ENCODE results near the gene LRRC37A2. TPM values are rescaled to one million over a fixed set of nuclear protein-coding genes. Genes with fewer than 3 reads are reported as not detected.
"Not testable (repeated sequence)": the region's sequence is repeated elsewhere in the genome, so short reads cannot be mapped to it uniquely, and the experiment has no call there.

LRRC37A2 gene
- 1 to 10 TPM; 1.8 to 3.0 (median 1.9) TPM for polyA plus RNA-seq

DNA sequence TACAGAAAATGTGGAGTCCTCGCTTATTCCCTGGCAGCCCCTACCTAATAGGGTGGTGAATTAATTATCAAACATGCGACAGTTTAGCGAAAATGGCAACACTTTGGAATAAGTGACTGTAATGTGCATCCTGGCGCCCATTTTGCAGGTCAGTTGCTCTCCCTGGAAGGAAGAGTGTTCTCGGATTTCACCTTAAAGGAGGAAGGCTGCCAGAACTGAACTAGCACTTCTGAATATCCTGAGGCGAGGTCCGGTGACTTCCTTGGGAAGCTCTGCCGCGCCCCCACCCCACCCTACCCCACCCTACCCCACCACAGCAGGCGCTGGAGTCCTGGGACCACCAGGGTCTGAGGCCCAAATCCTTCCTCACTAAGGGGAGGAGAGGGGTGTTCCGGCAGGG lies at the start of gene LRRC37A2:
TSS of gene LRRC37A2 (plus strand) at position 301 of the 400 bp plus-strand sequence. CDS start 245 bp downstream, outside the sequence.
- not testable (repeated sequence) for H3K27ac ChIP-seq (ENCODE audit: low read depth, low read length)
- WGBS, 3 donors, result 90 to 100% (median 98%) methylated on average over 2 to 3 of the region's 11 CpGs

DNA sequence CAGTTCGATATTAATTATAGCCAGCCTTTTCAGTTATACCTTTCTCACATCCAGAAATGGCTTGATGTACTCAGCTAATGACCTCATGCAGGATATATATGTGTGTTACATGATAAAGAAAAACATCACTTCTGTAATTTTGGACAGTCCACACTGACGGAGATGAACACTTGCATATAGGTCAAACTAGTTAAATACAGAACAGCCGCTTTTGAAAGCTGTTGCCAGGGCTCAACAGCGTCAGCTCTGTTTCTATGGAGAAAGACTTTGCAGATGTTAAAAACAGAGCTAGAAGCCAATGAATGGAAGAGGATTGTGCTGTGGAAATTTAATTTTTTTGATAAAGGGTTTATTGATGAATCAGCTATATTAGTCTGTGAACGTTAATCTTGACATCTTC lies 44.6 kb upstream of the LRRC37A2 start:
- 87 to 92% methylated on average over 3 to 4 of the region's 5 CpGs; no CpG with 5 or more reads in 1 of the 3 donors for WGBS, 3 donors
- not testable (repeated sequence) for H3K27ac ChIP-seq (ENCODE audit: low read depth, low read length)

DNA sequence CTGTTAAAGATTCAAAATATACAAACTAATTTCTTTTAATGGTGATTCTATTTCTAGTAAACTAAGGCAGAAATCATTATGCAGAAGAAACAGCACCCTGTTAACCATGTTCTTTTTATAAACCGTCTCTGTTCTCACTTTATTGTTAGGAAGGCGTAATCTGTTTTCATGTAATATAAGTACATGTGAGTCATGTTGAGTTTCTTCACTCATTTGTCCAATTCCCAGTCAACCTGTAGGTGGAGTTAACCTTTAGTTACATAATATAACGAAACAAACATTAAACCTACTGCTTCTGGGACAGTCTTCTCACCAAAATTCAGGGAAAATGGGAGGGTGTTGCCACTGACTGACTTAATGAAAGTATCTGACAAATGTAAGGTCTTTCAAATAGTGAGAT lies 37.8 kb upstream of the LRRC37A2 start:
- 67 to 100% (median 78%) methylated on average over 1 of the region's 3 CpGs for WGBS, 3 donors
- not testable (repeated sequence) for H3K27ac ChIP-seq (ENCODE audit: low read depth, low read length)

DNA sequence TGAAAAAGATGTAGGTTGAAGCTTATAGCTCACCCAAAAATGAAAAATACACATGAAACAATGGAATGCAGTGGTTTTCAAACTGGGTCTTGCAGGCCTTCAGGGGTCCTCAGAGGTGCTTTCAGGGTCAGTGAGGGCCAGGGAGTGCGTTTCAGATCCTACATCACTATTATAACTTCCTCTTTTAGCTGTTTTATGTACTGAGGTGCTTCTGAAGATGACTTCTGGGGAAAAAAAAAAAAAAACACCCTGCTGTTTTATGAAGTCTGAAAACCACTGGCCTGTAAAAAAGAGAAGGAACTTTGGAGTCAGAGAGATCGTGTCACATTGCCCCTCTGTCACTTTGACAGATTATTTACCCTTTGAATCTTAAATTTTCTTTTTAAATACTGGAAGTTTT lies 36.7 kb upstream of the LRRC37A2 start:
- not testable (repeated sequence) for H3K27ac ChIP-seq (ENCODE audit: low read depth, low read length)
- 46% methylated on average over 1 of the region's 2 CpGs; no CpG with 5 or more reads in 2 of the 3 donors for WGBS, 3 donors

DNA sequence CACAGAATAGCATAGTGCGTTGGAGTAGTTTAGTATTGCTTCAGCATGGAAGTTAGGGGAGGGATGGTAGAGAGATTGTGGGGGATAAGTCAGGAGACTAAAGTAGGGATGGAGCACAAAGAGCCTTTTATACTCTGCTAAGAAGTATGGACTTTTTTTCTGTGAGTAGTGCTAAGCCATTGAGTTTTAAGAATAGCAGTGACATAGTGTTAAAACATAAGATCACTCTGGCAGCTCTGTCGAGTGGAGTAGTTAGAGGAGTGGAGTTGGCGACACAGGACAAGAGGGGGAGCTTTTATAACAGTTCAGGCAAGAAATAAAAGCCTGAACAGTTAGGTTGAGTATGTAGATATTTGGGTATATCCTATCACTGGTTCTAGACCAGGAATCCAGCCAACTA lies 33.4 kb upstream of the LRRC37A2 start:
- WGBS, 3 donors, result no CpG with 5 or more reads among the region's 3 CpGs
- H3K27ac ChIP-seq (ENCODE audit: low read depth, low read length), result not testable (repeated sequence)

DNA sequence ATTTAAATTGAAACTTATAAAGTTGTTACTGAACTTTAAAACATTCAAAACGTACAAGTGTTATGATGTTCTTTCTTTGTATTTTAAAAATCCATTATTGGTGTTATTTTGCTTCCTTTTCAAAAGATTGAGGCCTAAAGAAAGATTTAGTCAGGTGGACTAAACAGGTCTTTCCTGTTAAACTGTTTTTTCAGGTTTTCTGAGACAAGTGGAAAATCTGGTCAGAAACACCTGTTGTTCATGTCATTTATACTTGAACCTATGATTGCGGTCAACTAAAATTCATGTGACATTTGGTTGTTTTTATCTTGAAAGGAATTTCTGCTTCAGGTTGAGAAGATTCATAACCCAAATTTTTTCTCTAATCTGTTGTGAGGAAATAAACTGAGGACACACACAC lies 31.0 kb upstream of the LRRC37A2 start:
- WGBS, 3 donors, result no CpG with 5 or more reads among the region's 2 CpGs
- not testable (repeated sequence) for H3K27ac ChIP-seq (ENCODE audit: low read depth, low read length)

DNA sequence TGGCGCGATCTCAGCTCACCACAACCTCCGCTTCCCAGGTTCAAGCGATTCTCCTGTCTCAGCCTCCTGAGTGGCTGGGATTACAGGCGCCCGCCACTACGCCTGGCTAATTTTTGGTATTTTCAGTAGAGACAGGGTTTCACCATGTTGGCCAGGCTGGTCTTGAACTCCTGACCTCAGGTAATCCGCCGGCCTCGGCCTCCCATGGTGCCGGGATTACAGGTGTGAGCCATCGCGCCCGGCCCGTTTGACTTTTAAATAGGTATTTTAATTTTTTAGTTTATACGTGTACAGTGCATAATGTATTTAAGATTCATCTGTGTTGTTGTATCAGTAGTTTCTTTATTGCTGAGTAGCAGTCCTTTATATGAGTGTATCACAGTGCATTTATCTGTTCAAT lies 20.2 kb upstream of the LRRC37A2 start:
- 95 to 96% (median 96%) methylated on average over 10 to 11 of the region's 16 CpGs for WGBS, 3 donors
- H3K27ac ChIP-seq (ENCODE audit: low read depth, low read length), result not testable (repeated sequence)

DNA sequence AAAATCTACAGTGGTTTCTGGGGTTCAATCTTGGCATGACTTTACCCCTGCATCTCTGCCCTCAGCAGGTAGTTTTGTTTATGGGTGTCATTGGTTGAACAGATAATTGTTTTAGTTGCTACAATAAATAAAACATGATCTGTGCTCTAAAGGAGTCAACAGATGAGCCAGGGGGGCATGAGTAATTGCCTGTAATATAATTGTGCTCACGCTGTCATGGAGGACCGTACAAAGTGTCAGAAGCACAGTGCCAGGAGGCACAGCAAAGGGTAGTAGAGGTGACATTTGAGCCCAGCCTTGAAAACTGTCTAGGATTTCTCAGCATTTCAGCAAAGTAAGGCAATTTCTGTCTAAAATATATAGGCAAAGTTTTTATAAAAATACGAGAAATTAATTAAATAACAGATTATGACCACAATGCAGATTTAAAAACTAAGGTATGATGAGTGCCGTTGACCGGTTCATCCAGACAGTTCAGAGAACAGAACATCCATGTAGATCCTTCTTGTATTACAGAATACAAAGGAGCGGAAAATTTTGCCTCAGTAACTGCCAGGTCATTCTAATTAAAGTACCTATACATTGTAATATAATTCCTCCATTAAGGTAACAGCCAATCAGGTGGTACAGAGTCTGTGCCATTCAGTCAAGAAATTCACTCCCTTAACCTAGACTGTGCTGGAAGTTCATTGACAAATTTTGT lies 12.7 kb upstream of the LRRC37A2 start:
- no CpG with 5 or more reads among the region's 6 CpGs for WGBS, 3 donors

DNA sequence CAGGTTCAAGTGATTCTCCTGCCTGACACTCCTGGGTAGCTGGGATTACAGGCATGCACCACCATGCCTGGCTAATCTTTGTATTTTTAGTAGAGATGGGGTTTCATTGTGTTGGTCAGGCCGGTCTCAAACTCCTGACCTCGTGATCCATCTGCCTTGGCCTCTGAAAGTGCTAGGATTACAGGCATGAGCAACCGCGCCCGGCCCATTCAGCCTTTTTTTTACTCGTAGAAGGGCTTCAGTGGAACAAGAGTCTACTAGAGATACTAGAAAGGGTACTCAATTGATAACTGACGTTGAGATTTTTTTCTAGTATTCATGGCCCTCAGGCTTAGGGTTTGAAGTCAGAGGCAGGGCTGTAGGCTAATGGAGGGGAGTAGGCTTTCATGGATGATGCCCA lies 6.4 kb upstream of the LRRC37A2 start:
- not testable (repeated sequence) for H3K27ac ChIP-seq (ENCODE audit: low read depth, low read length)
- WGBS, 3 donors, result 97 to 98% (median 97%) methylated on average over 6 of the region's 7 CpGs

More for the DNA sequence above, 12.7 kb upstream of the LRRC37A2 start:
- H3K27ac ChIP-seq (ENCODE audit: low read depth, low read length), result not testable (repeated sequence)

DNA sequence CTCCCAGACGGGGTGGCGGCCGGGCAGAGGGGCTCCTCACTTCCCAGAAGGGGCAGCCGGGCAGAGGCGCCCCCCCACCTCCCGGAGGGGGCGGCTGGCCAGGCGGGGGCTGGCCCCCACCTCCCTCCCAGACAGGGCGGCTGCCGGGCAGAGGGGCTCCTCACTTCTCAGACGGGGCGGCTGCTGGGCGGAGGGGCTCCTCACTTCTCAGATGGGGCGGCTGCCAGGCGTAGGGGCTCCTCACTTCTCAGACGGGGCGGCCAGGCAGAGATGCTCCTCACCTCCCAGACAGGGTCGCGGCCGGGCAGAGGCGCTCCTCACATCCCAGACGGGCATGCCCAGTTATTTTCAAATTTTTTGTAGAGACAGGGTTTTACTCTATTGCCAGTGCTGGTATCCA lies 22.4 kb downstream of the LRRC37A2 start:
- WGBS, 3 donors, result 92 to 100% (median 97%) methylated on average over 14 to 22 of the region's 22 CpGs
- not testable (repeated sequence) for H3K27ac ChIP-seq (ENCODE audit: low read depth, low read length)

DNA sequence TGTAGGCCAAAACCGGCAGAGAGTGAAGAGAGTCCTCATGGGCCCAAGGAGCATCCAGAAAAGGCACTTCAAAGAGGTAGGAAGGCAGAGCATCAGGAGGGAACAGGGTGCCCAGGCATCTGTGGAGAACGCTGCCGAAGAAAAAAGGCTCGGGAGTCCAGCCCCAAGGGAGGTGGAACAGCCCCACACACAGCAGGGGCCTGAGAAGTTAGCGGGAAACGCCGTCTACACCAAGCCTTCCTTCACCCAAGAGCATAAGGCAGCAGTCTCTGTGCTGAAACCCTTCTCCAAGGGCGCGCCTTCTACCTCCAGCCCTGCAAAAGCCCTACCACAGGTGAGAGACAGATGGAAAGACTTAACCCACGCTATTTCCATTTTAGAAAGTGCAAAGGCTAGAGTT lies 36.3 kb downstream of the LRRC37A2 start:
- 94 to 97% (median 95%) methylated on average over 8 to 9 of the region's 10 CpGs for WGBS, 3 donors
- not testable (repeated sequence) for H3K27ac ChIP-seq (ENCODE audit: low read depth, low read length)

DNA sequence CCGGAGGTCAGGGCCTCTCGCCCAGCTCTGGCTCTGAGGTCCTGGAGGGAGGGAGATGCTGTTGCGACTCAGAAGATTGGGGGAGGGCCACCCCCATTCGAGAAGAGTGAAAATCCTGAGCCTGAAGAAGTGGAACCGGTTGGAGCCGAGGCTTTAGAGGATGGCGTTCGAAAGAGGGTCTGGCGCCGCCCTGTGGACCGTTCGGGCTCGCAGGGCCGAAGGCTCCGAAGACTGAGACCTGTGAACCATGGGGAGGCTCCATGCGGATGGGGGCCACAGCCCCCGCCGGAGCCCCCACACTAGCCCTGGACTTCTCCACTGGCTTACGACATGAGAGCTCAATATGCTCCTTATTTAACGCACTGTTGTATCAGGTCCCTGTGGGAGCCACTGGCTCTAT lies 46.9 kb downstream of the LRRC37A2 start:
- no CpG with 5 or more reads among the region's 20 CpGs for WGBS, 3 donors
- not testable (repeated sequence) for H3K27ac ChIP-seq (ENCODE audit: low read depth, low read length)

DNA sequence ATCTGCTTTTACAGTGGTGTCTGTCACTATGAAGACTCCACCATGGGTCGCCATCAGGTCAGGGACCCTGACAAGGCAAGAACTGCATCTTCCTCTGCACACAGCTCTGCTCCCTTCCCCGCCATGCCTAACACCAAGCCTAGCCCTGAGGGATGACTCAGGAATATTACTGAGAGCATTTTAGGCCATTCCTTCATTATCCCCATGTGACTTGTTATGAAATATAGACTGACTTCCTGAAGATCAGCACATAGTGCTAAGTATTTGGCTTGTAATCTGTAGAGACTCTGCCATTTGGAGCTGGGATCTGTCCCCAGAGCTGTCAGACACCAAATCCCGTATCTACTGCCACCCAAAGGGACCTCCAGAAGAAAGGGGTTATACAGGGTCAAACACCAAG lies 47.8 kb downstream of the LRRC37A2 start:
- H3K27ac ChIP-seq (ENCODE audit: low read depth, low read length), result not testable (repeated sequence)
- no CpG with 5 or more reads among the region's 3 CpGs for WGBS, 3 donors

DNA sequence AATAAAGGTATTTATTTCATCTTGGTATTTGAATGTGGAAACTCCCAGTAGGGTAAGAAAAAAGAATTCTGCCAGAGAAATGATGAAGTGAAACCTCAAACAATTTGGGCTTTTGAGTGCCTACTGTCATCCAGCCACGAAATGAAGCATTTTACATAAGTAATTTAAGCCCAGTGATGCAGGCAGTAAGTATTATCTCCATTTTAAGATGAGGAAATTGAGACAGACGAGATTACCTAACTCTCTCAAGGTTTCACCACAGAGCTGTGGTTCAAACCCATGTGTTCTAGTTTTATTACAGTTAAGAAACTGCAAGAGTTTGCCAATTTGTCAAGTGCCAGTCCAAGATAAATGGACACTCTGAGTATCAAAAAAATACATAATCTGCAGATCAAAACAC lies 54.0 kb downstream of the LRRC37A2 start:
- WGBS, 3 donors, result no CpG with 5 or more reads among the region's 2 CpGs
- H3K27ac ChIP-seq (ENCODE audit: low read depth, low read length), result not testable (repeated sequence)

DNA sequence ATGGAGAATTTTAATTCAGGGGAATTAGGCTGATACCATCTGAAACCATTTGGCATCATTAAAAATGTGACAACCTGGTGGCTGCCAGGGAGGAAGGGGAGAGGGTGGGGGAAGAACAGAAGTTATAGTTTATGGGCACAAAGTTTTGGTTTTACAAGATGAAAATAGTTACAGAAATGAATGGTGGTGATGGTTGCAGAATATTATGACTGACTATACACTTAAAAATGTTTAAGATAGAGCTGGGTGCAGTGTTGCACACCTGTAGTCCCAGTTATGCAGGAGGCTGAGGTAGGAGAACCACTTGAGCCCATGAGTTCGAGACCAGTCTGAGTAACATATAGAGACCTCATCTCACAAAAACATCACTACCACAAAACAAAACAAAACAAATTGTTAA lies 54.7 kb downstream of the LRRC37A2 start:
- no CpG with 5 or more reads among the region's 1 CpG for WGBS, 3 donors
- H3K27ac ChIP-seq (ENCODE audit: low read depth, low read length), result not testable (repeated sequence)

DNA sequence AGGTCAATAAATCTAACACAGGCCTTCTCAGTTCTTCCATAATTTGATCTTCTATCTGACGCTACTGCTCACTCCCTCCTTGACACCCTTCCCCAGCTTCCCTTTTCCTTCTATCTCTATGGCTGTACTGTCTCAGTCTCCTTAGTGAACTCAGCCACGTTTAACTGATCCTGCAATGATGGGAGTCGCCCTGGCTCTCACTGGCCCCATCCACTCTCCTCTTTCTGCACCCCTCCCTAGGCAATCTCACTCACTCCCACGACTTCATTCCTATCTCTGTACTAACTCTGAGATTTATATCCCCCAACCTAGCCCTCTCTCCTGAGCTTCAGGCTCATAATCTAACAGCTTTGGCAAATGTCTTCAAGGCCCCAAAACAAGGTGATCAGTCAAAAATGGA lies 59.5 kb downstream of the LRRC37A2 start:
- no CpG with 5 or more reads among the region's 4 CpGs for WGBS, 3 donors
- H3K27ac ChIP-seq (ENCODE audit: low read depth, low read length), result not testable (repeated sequence)

DNA sequence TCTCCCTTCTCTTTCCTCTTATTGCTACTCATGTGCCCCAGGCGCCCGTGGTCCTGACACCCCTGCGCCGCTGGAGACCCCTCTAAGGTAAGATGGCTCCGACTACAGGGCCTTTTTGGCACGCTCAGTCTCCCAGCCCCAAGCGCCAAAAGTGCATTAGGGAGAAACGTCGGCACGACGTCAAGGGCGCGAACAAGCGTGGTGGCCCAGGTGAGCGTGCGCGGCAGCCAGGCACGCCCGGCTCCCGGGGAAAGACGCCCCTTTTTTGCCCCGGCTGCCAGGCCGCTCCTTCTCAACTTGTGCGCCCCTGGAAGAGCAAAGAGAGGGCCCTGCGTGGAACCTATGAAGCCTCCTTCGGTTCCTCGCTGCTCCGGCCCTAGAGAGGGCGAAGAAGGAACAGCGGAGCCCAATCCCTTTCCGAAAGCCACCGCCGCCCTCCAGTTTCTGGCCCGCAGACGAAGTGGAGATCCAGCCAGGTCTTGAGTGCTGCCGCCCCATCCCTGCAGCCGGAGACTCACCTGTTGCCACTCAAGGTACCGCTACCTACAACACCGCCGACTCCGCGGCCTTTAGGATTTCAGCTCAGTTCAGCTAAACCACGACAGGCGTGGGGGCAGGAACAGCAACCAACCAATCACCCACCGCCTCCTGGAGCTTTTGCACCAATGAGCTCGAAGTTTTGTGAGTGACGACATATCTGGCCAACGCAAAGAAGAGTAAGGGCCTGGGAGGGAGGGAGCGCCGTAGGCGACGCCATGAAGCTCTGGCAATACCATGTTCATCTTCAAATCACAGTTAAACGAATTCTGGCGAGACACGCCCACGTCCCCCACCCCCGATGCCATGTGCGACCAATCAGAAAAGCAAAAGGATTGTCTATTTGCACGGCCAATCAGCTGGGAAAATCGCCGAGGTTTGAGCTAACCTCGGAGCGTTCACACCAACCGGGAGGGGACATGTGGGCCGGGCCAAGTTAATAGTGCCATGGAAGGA lies 67.1 kb downstream of the LRRC37A2 start, which contains the start of gene ARL17A:
TSS of gene ARL17A (minus strand) at position 609 of the 993 bp plus-strand sequence. CDS start 3,369 bp downstream, outside the sequence.
- 0% methylated on average over 4 to 11 of the region's 65 CpGs for WGBS, 3 donors
- H3K27ac ChIP-seq (ENCODE audit: low read depth, low read length), result not testable (repeated sequence)

DNA sequence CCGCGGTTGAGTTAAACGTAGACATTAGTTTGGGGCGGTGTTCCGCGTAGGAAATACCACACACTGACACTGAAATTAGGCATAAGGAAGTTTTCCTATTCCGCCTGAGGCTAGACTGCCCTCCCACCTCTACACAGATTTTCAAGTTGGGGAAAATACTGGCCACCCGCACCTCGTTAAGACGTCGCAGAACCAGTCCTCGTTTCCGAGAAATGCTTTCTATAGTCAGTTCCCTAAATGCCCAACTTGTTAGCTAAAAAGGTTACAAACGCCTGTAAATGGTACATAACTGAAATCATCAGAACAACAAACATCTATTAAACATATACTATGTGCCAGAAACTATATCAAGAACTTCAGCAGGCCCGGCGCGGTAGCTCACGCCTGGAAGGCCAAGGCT lies 67.8 kb downstream of the LRRC37A2 start:
- not testable (repeated sequence) for H3K27ac ChIP-seq (ENCODE audit: low read depth, low read length)
- WGBS, 3 donors, result 4 to 10% (median 8%) methylated on average over 1 to 8 of the region's 18 CpGs

DNA sequence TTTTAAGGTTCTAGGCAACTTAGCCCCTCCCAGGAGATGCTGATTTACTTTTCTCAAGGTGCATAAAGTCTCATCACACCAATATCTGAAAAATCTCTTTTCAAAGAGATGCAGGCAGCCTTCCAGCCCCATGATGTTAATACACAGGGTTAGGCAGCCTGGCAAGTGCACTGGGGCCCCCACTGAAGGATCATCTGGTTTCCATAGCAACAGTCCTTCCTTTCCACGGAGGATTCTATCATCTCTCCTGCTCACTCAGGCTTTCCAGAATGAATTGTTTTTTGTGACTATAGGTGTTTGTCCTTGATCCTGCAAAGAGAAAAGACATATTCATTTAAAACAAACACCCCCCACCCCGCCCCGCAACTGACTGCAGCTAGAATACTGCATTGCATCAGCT lies 73.2 kb downstream of the LRRC37A2 start:
- no CpG with 5 or more reads among the region's 3 CpGs for WGBS, 3 donors
- H3K27ac ChIP-seq (ENCODE audit: low read depth, low read length), result not testable (repeated sequence)
